MM.1S (cell line): ENCODE results near the gene SERP2.

Source experiments
- DNase-seq: peaks from one replicate; pipeline ENCODE4 v3.0.0-alpha.2; 2015
- H2AFZ ChIP-seq: fragments of 300-600 bp; sonication (generic); 2 replicates; pipeline ENCODE4 v1.6.0; 2016; ENCODE audit warnings: antibody characterized with exemption, low read length
- H3F3A ChIP-seq: fragments of 300-600 bp; sonication (generic); 2 replicates; pipeline ENCODE4 v1.6.1; 2016; ENCODE audit warnings: mild to moderate bottlenecking, antibody characterized with exemption, low read length, moderate library complexity, mixed read lengths; ENCODE audit not compliant: insufficient read depth
- H3K27ac ChIP-seq: fragments of 300-600 bp; sonication (generic); 2 replicates; pipeline ENCODE4 v1.5.1; 2016; ENCODE audit warnings: mild to moderate bottlenecking, low read length
- H3K27me3 ChIP-seq: fragments of 300-600 bp; sonication (generic); replicated peaks from 2 replicates; pipeline ENCODE4 v1.6.0; 2016; ENCODE audit warnings: low read length; ENCODE audit not compliant: insufficient read depth
- H3K36me3 ChIP-seq: fragments of 300-600 bp; sonication (generic); replicated peaks from 2 replicates; pipeline ENCODE4 v1.6.1; 2016; ENCODE audit warnings: mild to moderate bottlenecking, low read length, mixed read lengths; ENCODE audit not compliant: insufficient read depth
- H3K4me1 ChIP-seq: fragments of 300-600 bp; sonication (generic); 2 replicates; pipeline ENCODE4 v1.6.1; 2016; ENCODE audit warnings: low read length, mixed read lengths
- H3K4me2 ChIP-seq: fragments of 300-600 bp; sonication (generic); 2 replicates; pipeline ENCODE4 v1.6.0; 2016; ENCODE audit warnings: low read depth, low read length
- H3K4me3 ChIP-seq: fragments of 300-600 bp; sonication (generic); 2 replicates; pipeline ENCODE4 v1.5.1; 2016; ENCODE audit warnings: low read length, mixed read lengths
- H3K79me2 ChIP-seq: fragments of 300-600 bp; sonication (generic); 2 replicates; pipeline ENCODE4 v1.6.1; 2016; ENCODE audit warnings: mixed run types, low read length, mixed read lengths
- H3K9ac ChIP-seq: fragments of 300-600 bp; sonication (generic); 2 replicates; pipeline ENCODE4 v1.6.1; 2016; ENCODE audit warnings: low read length, mixed read lengths
- H3K9me2 ChIP-seq: fragments of 300-600 bp; sonication (generic); replicated peaks from 2 replicates; pipeline ENCODE4 v1.6.1; 2016; ENCODE audit warnings: mild to moderate bottlenecking, low read length, mixed read lengths; ENCODE audit not compliant: insufficient read depth
- H3K9me3 ChIP-seq: fragments of 300-600 bp; sonication (generic); replicated peaks from 2 replicates; pipeline ENCODE4 v1.6.1; 2016; ENCODE audit warnings: mild to moderate bottlenecking, low read length, mixed read lengths; ENCODE audit not compliant: insufficient read depth
- H4K20me1 ChIP-seq: fragments of 300-600 bp; sonication (generic); 2 replicates; pipeline ENCODE4 v1.6.1; 2016; ENCODE audit warnings: mild to moderate bottlenecking, low read length, moderate library complexity, mixed read lengths; ENCODE audit not compliant: insufficient read depth
- CTCF ChIP-seq: fragments of 300-600 bp; sonication (generic); IDR thresholded peaks from 2 replicates; pipeline ENCODE4 v1.5.1; 2016; ENCODE audit warnings: antibody characterized with exemption, low read length, mixed read lengths
- EZH2 ChIP-seq: fragments of 300-600 bp; sonication (generic); optimal IDR thresholded peaks from 2 replicates; pipeline ENCODE3; 2017; ENCODE audit warnings: low read depth, mild to moderate bottlenecking, antibody characterized with exemption, low read length, mixed read lengths
- EZH2phosphoT487 ChIP-seq: fragments of 300-600 bp; sonication (generic); IDR thresholded peaks from 2 replicates; pipeline ENCODE4 v1.6.1; 2018; ENCODE audit warnings: antibody characterized with exemption, low read length

SERP2 gene

GRCh38 chr13:44384778-44385177, 11.2 kb downstream of the SERP2 start:
- no peaks in the 10 kb centered on the region for H3K9me2 ChIP-seq
- H3K9ac ChIP-seq = no peak overlapping the region
- no peak for TF ChIP-seq EZH2
- TF ChIP-seq CTCF = no peak
- TF ChIP-seq EZH2phosphoT487 = no peak
- H3K79me2 ChIP-seq = no peaks in the 10 kb centered on the region
- no peaks in the 10 kb centered on the region for H3K4me1 ChIP-seq
- no peak overlapping the region for H3K4me3 ChIP-seq
- DNase-seq = no peak
- H2AFZ ChIP-seq = no peak overlapping the region
- H3K27me3 ChIP-seq = no peaks in the 10 kb centered on the region
- no peaks in the 10 kb centered on the region for H3K36me3 ChIP-seq
- H3K27ac ChIP-seq = no peak overlapping the region
- H4K20me1 ChIP-seq = no peaks in the 10 kb centered on the region
- H3K4me2 ChIP-seq = no peak overlapping the region
- no peaks in the 10 kb centered on the region for H3K9me3 ChIP-seq
- H3F3A ChIP-seq = no peaks in the 10 kb centered on the region

- Histone ChIP-seq H3K4me3 (no peak overlapping the region), H3F3A (no peaks in the 10 kb centered on the region), H3K9me3 (no peaks in the 10 kb centered on the region), H3K9me2 (no peaks in the 10 kb centered on the region), H3K4me2 (no peak overlapping the region), H3K4me1 (no peaks in the 10 kb centered on the region), H2AFZ (no peak overlapping the region), H3K36me3 (no peaks in the 10 kb centered on the region), H3K79me2 (no peaks in the 10 kb centered on the region), H3K27me3 (no peaks in the 10 kb centered on the region), H3K9ac (no peak overlapping the region), H4K20me1 (no peaks in the 10 kb centered on the region), H3K27ac (no peak overlapping the region)
- no peak for TF ChIP-seq CTCF
- no peak for TF ChIP-seq EZH2
- no peak for TF ChIP-seq EZH2phosphoT487
- DNase-seq = no peak
Observed at GRCh38 chr13:44385401-44385800, 11.8 kb downstream of the SERP2 start.

- Histone ChIP-seq H3K4me3 (no peak overlapping the region), H3F3A (no peaks in the 10 kb centered on the region), H3K9me2 (no peaks in the 10 kb centered on the region), H3K27ac (no peak overlapping the region), H3K4me1 (no peaks in the 10 kb centered on the region), H4K20me1 (no peaks in the 10 kb centered on the region), H3K4me2 (no peak overlapping the region), H3K9me3 (no peaks in the 10 kb centered on the region), H2AFZ (no peak overlapping the region), H3K79me2 (no peaks in the 10 kb centered on the region), H3K36me3 (no peaks in the 10 kb centered on the region), H3K27me3 (no peaks in the 10 kb centered on the region), H3K9ac (no peak overlapping the region)
- DNase-seq = no peak
- TF ChIP-seq CTCF = no peak
- no peak for TF ChIP-seq EZH2
- no peak for TF ChIP-seq EZH2phosphoT487
Observed at GRCh38 chr13:44385847-44386246, 12.2 kb downstream of the SERP2 start.
